Right lobe of liver (tissue), 4 donors: ENCODE results near the gene TAPBPL.

ENCODE experiments used
- POLR2A ChIP-seq: fragments of 450-650 bp; IDR thresholded peaks from one replicate; pipeline ENCODE4 v1.6.1; 2017; ENCODE audit warnings: antibody characterized with exemption, mild to moderate bottlenecking
- TF ChIP-seq, protein P1 (sequence below), 4 donors: fragments of 200-600 bp in 3 of 4; fragments of 450-650 bp in 1 of 4; IDR thresholded peaks; one replicate each; pipeline versions ENCODE4 v1.5.1 to v1.8.0; 2016 to 2022; ENCODE audit warnings: antibody characterized with exemption in 4 of 4, mild to moderate bottlenecking in 2 of 4
- donor health status: DM: no; HTN: no; CAD: no.
- donor health status: DM: no; HTN: no; CAD: no.
- donor health status: DM: no; HTN: yes; CAD: no.

GRCh38 chr12:6450091-6450868 lies 1.6 kb upstream of the TAPBPL start:
- TF ChIP-seq, protein P1, sequence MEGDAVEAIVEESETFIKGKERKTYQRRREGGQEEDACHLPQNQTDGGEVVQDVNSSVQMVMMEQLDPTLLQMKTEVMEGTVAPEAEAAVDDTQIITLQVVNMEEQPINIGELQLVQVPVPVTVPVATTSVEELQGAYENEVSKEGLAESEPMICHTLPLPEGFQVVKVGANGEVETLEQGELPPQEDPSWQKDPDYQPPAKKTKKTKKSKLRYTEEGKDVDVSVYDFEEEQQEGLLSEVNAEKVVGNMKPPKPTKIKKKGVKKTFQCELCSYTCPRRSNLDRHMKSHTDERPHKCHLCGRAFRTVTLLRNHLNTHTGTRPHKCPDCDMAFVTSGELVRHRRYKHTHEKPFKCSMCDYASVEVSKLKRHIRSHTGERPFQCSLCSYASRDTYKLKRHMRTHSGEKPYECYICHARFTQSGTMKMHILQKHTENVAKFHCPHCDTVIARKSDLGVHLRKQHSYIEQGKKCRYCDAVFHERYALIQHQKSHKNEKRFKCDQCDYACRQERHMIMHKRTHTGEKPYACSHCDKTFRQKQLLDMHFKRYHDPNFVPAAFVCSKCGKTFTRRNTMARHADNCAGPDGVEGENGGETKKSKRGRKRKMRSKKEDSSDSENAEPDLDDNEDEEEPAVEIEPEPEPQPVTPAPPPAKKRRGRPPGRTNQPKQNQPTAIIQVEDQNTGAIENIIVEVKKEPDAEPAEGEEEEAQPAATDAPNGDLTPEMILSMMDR (IDR thresholded peaks at IDR 0.05) = no peak
- TF ChIP-seq POLR2A = no peak
